Smooth muscle cell (in vitro differentiated cells): ENCODE data around the gene SCFD2. TPM values are rescaled to one million over a fixed set of nuclear protein-coding genes. Genes with fewer than 3 reads are reported as not detected.

Experiments used
- DNase-seq: peaks from one replicate; lab custom pipeline; 2025; ENCODE audit not compliant: unreplicated experiment; lab: John Stamatoyannopoulos, UW
- H2AFZ ChIP-seq: fragments of 200-600 bp; sonication (generic); 2 replicates; pipeline ENCODE4 v1.6.0; 2016; ENCODE audit warnings: antibody characterized with exemption, low read depth, mild to moderate bottlenecking
- H3F3A ChIP-seq: fragments of 200-600 bp; sonication (generic); 2 replicates; pipeline ENCODE4 v1.6.0; 2017; ENCODE audit warnings: antibody characterized with exemption, low read depth
- H3K27ac ChIP-seq: fragments of 200-600 bp; sonication (generic); 2 replicates; pipeline ENCODE4 v1.5.1; 2016; ENCODE audit warnings: low read depth, mild to moderate bottlenecking
- H3K27me3 ChIP-seq: fragments of 200-600 bp; sonication (generic); 2 replicates; pipeline ENCODE4 v1.6.1; 2016; ENCODE audit warnings: low read depth, mild to moderate bottlenecking
- H3K36me3 ChIP-seq: fragments of 200-600 bp; sonication (generic); 2 replicates; pipeline ENCODE4 v1.5.1; 2016; ENCODE audit warnings: low read depth
- H3K4me1 ChIP-seq: fragments of 200-600 bp; sonication (generic); 2 replicates; pipeline ENCODE4 v1.5.1; 2016; ENCODE audit warnings: low read depth
- H3K4me2 ChIP-seq: fragments of 200-600 bp; sonication (generic); 2 replicates; pipeline ENCODE4 v1.6.0; 2016; ENCODE audit warnings: mild to moderate bottlenecking
- H3K4me3 ChIP-seq: fragments of 200-600 bp; sonication (generic); 2 replicates; pipeline ENCODE4 v1.5.1; 2016; ENCODE audit warnings: mild to moderate bottlenecking
- H3K79me2 ChIP-seq: fragments of 200-600 bp; sonication (generic); 2 replicates; pipeline ENCODE4 v1.6.0; 2016; ENCODE audit warnings: low read depth, mild to moderate bottlenecking
- H3K9ac ChIP-seq: fragments of 200-600 bp; sonication (generic); 2 replicates; pipeline ENCODE4 v1.6.0; 2016; ENCODE audit warnings: low read depth
- H3K9me3 ChIP-seq: fragments of 200-600 bp; sonication (generic); replicated peaks from 2 replicates; pipeline ENCODE4 v1.5.1; 2016; ENCODE audit warnings: low read depth
- H4K20me1 ChIP-seq: fragments of 200-600 bp; sonication (generic); 2 replicates; pipeline ENCODE4 v1.6.0; 2016; ENCODE audit warnings: low read depth
- WGBS: methylation state at CpG from one replicate; pipeline ENCODE4 v1.1.7; 2016; ENCODE audit warnings: low lambda C conversion rate; 5-methylcytosine and 5-hydroxymethylcytosine counted together
- polyA plus RNA-seq: library from polyadenylated mRNA; unstranded; fragments of >200 nt; fragmentation: Nextera tagmentation; extraction: Ambion mirVana; gene quantifications from 2 replicates; pipeline ENCODE4 v1.2.1, GENCODE V29; 2016
- total RNA-seq: library from RNA; depleted of rRNA; stranded (reverse); fragments of >200 nt; gene quantifications from 2 replicates; pipeline ENCODE4 v1.2.3, GENCODE V29; 2014
- TF ChIP-seq, protein P1 (sequence below): fragments of 200-600 bp; sonication (generic); IDR thresholded peaks from 2 replicates; pipeline ENCODE4 v1.5.1; 2017; ENCODE audit warnings: borderline replicate concordance, mild to moderate bottlenecking, antibody characterized with exemption; ENCODE audit not compliant: insufficient read depth, poor library complexity, severe bottlenecking

The SCFD2 gene
- total and polyA plus RNA-seq, 2 experiments from 2014 or later, result 7.8 to 11.4 TPM

DNA sequence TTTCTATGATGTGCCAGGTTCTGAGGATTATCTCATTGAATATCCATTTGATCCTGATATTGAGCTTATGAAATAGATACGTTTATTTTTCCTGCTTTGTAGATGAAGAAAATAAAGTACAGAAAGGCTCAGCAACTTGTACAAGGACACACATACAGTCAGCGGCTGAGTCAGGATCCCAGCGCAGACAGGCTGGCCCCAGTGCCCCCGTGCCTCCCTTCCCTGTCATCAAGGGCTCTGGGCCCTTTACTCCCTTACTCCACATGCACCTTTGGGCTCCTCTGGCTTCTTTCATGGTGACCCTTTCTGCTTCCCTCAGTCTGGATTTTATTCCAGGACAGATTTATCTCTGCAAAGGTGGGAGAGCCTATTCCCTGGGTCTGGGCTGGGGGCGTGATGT is 490.9 kb downstream of the SCFD2 start:
- no peak overlapping the region for H3K27ac ChIP-seq
- H3K9me3 ChIP-seq, result no peaks in the 10 kb centered on the region

GRCh38 chr4:52873861-52874343 is 492.0 kb downstream of the SCFD2 start:
- peak overlapping the region; percentile 25 for H3K4me2 ChIP-seq
- no peaks in the 10 kb centered on the region for H3K79me2 ChIP-seq
- no peaks in the 10 kb centered on the region for H3K9me3 ChIP-seq
- no peaks in the 10 kb centered on the region for H3F3A ChIP-seq
- no peak overlapping the region for H2AFZ ChIP-seq
- no peaks in the 10 kb centered on the region for H3K27me3 ChIP-seq
- no peaks in the 10 kb centered on the region for H3K36me3 ChIP-seq
- H3K27ac ChIP-seq, result peak overlapping the region; percentile 70
- H3K4me3 ChIP-seq, result no peak overlapping the region
- H3K4me1 ChIP-seq, result peaks cover 21% of the 10 kb centered on the region
- TF ChIP-seq, protein P1, sequence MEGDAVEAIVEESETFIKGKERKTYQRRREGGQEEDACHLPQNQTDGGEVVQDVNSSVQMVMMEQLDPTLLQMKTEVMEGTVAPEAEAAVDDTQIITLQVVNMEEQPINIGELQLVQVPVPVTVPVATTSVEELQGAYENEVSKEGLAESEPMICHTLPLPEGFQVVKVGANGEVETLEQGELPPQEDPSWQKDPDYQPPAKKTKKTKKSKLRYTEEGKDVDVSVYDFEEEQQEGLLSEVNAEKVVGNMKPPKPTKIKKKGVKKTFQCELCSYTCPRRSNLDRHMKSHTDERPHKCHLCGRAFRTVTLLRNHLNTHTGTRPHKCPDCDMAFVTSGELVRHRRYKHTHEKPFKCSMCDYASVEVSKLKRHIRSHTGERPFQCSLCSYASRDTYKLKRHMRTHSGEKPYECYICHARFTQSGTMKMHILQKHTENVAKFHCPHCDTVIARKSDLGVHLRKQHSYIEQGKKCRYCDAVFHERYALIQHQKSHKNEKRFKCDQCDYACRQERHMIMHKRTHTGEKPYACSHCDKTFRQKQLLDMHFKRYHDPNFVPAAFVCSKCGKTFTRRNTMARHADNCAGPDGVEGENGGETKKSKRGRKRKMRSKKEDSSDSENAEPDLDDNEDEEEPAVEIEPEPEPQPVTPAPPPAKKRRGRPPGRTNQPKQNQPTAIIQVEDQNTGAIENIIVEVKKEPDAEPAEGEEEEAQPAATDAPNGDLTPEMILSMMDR, result no peak
- DNase-seq, result no peak
- no peak overlapping the region for H3K9ac ChIP-seq
- WGBS, result 17% methylated on average over 10 of the region's 10 CpGs
- no peaks in the 10 kb centered on the region for H4K20me1 ChIP-seq

More for the DNA sequence above, 490.9 kb downstream of the SCFD2 start:
- Histone ChIP-seq H2AFZ (no peak overlapping the region), H3F3A (no peaks in the 10 kb centered on the region), H3K4me1 (peaks cover 17% of the 10 kb centered on the region), H4K20me1 (no peaks in the 10 kb centered on the region), H3K79me2 (no peaks in the 10 kb centered on the region), H3K36me3 (no peaks in the 10 kb centered on the region), H3K9ac (no peak overlapping the region), H3K4me2 (no peak overlapping the region), H3K4me3 (no peak overlapping the region), H3K27me3 (no peaks in the 10 kb centered on the region)
- TF ChIP-seq, protein P1, result no peak
- no peak for DNase-seq
- 62% methylated on average over 5 of the region's 5 CpGs for WGBS

- no peaks in the 10 kb centered on the region for H3F3A ChIP-seq
- H3K36me3 ChIP-seq, result no peaks in the 10 kb centered on the region
- H3K27me3 ChIP-seq, result no peaks in the 10 kb centered on the region
- H3K9me3 ChIP-seq, result no peaks in the 10 kb centered on the region
- peak overlapping the region; percentile 70 for H3K27ac ChIP-seq
- H3K4me1 ChIP-seq, result peaks cover 25% of the 10 kb centered on the region
- peak overlapping the region; percentile 25 for H3K4me2 ChIP-seq
- TF ChIP-seq, protein P1, result no peak
- H3K4me3 ChIP-seq, result no peak overlapping the region
- no peaks in the 10 kb centered on the region for H3K79me2 ChIP-seq
- no peak for DNase-seq
- H4K20me1 ChIP-seq, result no peaks in the 10 kb centered on the region
- no peak overlapping the region for H3K9ac ChIP-seq
- H2AFZ ChIP-seq, result no peak overlapping the region
- 48% methylated on average over 1 of the region's 1 CpG for WGBS
Measured at GRCh38 chr4:52873191-52873590, 492.7 kb downstream of the SCFD2 start.

- TF ChIP-seq, protein P1, result no peak
- Histone ChIP-seq H3K27me3 (no peaks in the 10 kb centered on the region), H3K79me2 (peaks cover 4% of the 10 kb centered on the region), H3K9me3 (no peaks in the 10 kb centered on the region), H4K20me1 (peaks cover 11% of the 10 kb centered on the region), H3K4me3 (no peak overlapping the region), H3K4me2 (no peak overlapping the region), H3K4me1 (peaks cover 25% of the 10 kb centered on the region), H3F3A (peaks cover 11% of the 10 kb centered on the region), H3K36me3 (no peaks in the 10 kb centered on the region), H2AFZ (no peak overlapping the region), H3K9ac (no peak overlapping the region), H3K27ac (peak overlapping the region; percentile 83)
- DNase-seq, result no peak
- WGBS, result 79% methylated on average over 4 of the region's 4 CpGs
Measured at GRCh38 chr4:52870225-52870624, 495.6 kb downstream of the SCFD2 start.
